Heart left ventricle (tissue), 13 donors: ENCODE data around the gene SPDYE17.
"Not testable (repeated sequence)": the region's sequence is repeated elsewhere in the genome, so short reads cannot be mapped to it uniquely, and the experiment has no call there.

Experiments used
- POLR2A ChIP-seq, 2 donors: fragments of 450-650 bp; IDR thresholded peaks; one replicate each; pipeline ENCODE4 v1.6.1; 2017; ENCODE audit warnings: antibody characterized with exemption in 2 of 2, mild to moderate bottlenecking in 2 of 2, moderate library complexity in 2 of 2
- TF ChIP-seq, protein P1 (sequence below), 12 donors: fragments of 200-600 bp; sonication (generic) in 4 of 12; IDR thresholded peaks; one replicate each; pipeline versions ENCODE4 v1.5.0 to v1.8.0; 2018 to 2022; ENCODE audit warnings: antibody characterized with exemption in 12 of 12, mild to moderate bottlenecking in 5 of 12
- donor health status: ischemic (EF 13 %, LVEDD 7.1; RV severe dilation, severe dysfunction).
- donor health status: DM: no; HTN: yes; CAD: no.
- donor health status: DM: no; HTN: no; CAD: no.
- donor health status: ischemic (EF 25% LVEDD 6.9; RV normal size, moderate dysfunction).
- donor health status: ischemic (EF 25% LVEDD 5.7; RV mildly dilated, moderate dysfunction).
- donor health status: ischemic (EF 35%, LVEDD 5.7; RV mildly dilated, moderate dysfunction).
- donor health status: nonischemic (EF 11% LVEDD 7.7; RV severe dilation, severe dysfunction).
- donor health status: DM: yes; HTN: yes; CAD: no.
- donor health status: PGD.
- donor health status: ischemic (EF 29% LVEDD 5.4; RV normal size, mild dysfunction).
- donor health status: nonischemic (EF 23%, LVEDD 6.1; RV moderate dilation, normal function).

DNA sequence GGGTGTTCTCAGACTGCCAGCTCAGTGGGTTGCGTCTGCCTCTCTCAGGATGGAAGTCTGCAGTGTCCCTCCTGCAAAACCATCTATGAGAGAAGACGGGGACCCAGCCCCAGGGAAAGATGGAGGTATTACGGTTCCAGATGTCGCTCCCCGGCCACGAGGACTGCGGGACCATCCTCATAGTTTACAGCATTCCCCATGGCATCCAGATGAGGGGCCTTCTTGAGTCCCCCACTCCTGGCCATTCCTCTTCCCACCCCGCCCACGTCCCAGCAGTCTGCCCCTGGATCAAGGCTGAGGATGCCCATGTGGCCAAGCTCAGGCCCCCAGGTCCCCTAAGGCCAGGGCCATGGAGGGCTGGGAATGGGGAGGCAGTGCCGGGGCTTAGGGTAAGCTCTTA is 28.9 kb downstream of the SPDYE17 start:
- TF ChIP-seq, protein P1, sequence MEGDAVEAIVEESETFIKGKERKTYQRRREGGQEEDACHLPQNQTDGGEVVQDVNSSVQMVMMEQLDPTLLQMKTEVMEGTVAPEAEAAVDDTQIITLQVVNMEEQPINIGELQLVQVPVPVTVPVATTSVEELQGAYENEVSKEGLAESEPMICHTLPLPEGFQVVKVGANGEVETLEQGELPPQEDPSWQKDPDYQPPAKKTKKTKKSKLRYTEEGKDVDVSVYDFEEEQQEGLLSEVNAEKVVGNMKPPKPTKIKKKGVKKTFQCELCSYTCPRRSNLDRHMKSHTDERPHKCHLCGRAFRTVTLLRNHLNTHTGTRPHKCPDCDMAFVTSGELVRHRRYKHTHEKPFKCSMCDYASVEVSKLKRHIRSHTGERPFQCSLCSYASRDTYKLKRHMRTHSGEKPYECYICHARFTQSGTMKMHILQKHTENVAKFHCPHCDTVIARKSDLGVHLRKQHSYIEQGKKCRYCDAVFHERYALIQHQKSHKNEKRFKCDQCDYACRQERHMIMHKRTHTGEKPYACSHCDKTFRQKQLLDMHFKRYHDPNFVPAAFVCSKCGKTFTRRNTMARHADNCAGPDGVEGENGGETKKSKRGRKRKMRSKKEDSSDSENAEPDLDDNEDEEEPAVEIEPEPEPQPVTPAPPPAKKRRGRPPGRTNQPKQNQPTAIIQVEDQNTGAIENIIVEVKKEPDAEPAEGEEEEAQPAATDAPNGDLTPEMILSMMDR (IDR thresholded peaks at IDR 0.05), result not testable (repeated sequence)
- not testable (repeated sequence) for TF ChIP-seq POLR2A (IDR thresholded peaks at IDR 0.05)
